GM12891 (cell line): ENCODE results near the gene MAGEC1.

Experiments used
- PAX5 ChIP-seq: IDR thresholded peaks from 2 replicates; pipeline ENCODE4 v1.6.1; 2011; ENCODE audit warnings: low read length, moderate library complexity, mild to moderate bottlenecking; ENCODE audit not compliant: insufficient read depth, severe bottlenecking
- POLR2A ChIP-seq: IDR thresholded peaks from 2 replicates; pipeline ENCODE4 v1.6.1; 2011; ENCODE audit warnings: low read depth, low read length, control low read depth
- POLR2AphosphoS5 ChIP-seq: IDR thresholded peaks from 2 replicates; pipeline ENCODE4 v1.6.1; 2011; ENCODE audit warnings: low read depth, low read length, control low read depth
- POU2F2 ChIP-seq: IDR thresholded peaks from 2 replicates; pipeline ENCODE4 v1.6.1; 2011; ENCODE audit warnings: low read depth, mild to moderate bottlenecking, control low read depth, low read length, moderate library complexity
- SPI1 ChIP-seq: IDR thresholded peaks from 2 replicates; pipeline ENCODE4 v1.6.1; 2011; ENCODE audit warnings: low read depth, low read length, control low read depth
- TAF1 ChIP-seq: IDR thresholded peaks from 2 replicates; pipeline ENCODE4 v1.6.1; 2011; ENCODE audit warnings: low read depth, low read length, control low read depth

DNA sequence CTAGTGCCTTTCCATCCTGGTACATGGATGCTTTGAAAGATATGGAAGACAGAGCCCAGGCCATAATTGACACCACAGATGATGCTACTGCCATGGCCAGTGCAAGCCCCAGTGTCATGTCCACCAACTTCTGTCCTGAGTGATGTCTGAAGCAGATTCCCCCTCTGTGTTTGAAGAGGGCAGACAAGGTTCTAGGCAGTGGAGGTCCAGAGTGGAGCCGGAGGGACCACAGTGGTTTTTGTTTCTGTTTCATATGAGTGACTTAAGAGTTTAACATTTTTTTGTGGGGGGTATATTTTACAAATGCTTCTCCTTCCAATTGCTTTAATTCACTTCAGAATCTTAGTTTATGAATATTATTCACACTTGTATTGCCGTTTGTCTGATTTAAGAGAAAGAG lies 6.0 kb upstream of the MAGEC1 start:
- TF ChIP-seq POU2F2, result no peak
- TF ChIP-seq TAF1, result no peak
- TF ChIP-seq POLR2A, result no peak
- no peak for TF ChIP-seq POLR2AphosphoS5
- no peak for TF ChIP-seq PAX5
- no peak for TF ChIP-seq SPI1
